OCI-LY3 (cell line): Measurements from ENCODE around the gene KCNQ1.

ENCODE experiments used
- H2AFZ ChIP-seq: fragments of 200-600, 300-600 bp; shearing (Covaris generic); 2 replicates; pipeline ENCODE4 v1.6.0; 2014; ENCODE audit warnings: antibody characterized with exemption, low read depth, low read length
- H3K27ac ChIP-seq: fragments of 200-600, 300-600 bp; sonication (generic); 2 replicates; pipeline ENCODE4 v1.5.1; 2014; ENCODE audit warnings: mild to moderate bottlenecking, low read length, moderate library complexity, mixed read lengths
- H3K27me3 ChIP-seq: fragments of 200-600, 300-600 bp; sonication (generic); 2 replicates; pipeline ENCODE4 v1.6.1; 2014; ENCODE audit warnings: low read depth, low read length, mixed read lengths
- H3K36me3 ChIP-seq: fragments of 200-600, 300-600 bp; sonication (generic); replicated peaks from 2 replicates; pipeline ENCODE3; 2014; ENCODE audit warnings: low read depth, low read length, mixed read lengths
- H3K4me1 ChIP-seq: fragments of 300-600, 200-600 bp; sonication (generic); 2 replicates; pipeline ENCODE4 v1.6.1; 2014; ENCODE audit warnings: low read length, mixed read lengths
- H3K4me2 ChIP-seq: fragments of 200-600, 300-600 bp; sonication (generic); 2 replicates; pipeline ENCODE4 v1.6.1; 2014; ENCODE audit warnings: low read length, mixed read lengths
- H3K4me3 ChIP-seq: fragments of 300-600, 200-600 bp; sonication (generic); 2 replicates; pipeline ENCODE4 v1.5.1; 2014; ENCODE audit warnings: antibody characterized with exemption, mild to moderate bottlenecking, low read length, moderate library complexity
- H3K79me2 ChIP-seq: fragments of 300-600, 200-600 bp; shearing (Covaris generic); 2 replicates; pipeline ENCODE4 v1.6.1; 2014; ENCODE audit warnings: mild to moderate bottlenecking, low read length, mixed read lengths
- H3K9ac ChIP-seq: fragments of 300-600, 200-600 bp; shearing (Covaris generic); 2 replicates; pipeline ENCODE4 v1.6.0; 2014; ENCODE audit warnings: mild to moderate bottlenecking, low read length, moderate library complexity
- H3K9me3 ChIP-seq: fragments of 200-600, 300-600 bp; shearing (Covaris generic); 2 replicates; pipeline ENCODE4 v1.6.1; 2014; ENCODE audit warnings: low read length, mixed read lengths; ENCODE audit not compliant: insufficient read depth
- H4K20me1 ChIP-seq: fragments of 200-600, 300-600 bp; sonication (generic); 2 replicates; pipeline ENCODE4 v1.6.1; 2016; ENCODE audit warnings: low read length, mixed read lengths; ENCODE audit not compliant: insufficient read depth
- EZH2phosphoT487 ChIP-seq: fragments of 200-600 bp; shearing (Covaris generic); IDR thresholded peaks from 2 replicates; pipeline ENCODE4 v1.6.1; 2018; ENCODE audit warnings: antibody characterized with exemption, mixed run types, low read depth
- TF ChIP-seq, protein P1 (sequence below): fragments of 200-600, 300-600 bp; sonication (generic); IDR thresholded peaks from 2 replicates; pipeline ENCODE4 v1.5.1; 2014; ENCODE audit warnings: antibody characterized with exemption, low read length, low read depth

Gene KCNQ1

GRCh38 chr11:2775083-2775625 lies 330.3 kb downstream of the KCNQ1 start:
- Histone ChIP-seq H3K4me2 (no peak overlapping the region), H3K9me3 (no peaks in the 10 kb centered on the region), H3K9ac (no peak overlapping the region), H3K27me3 (peaks cover 18% of the 10 kb centered on the region), H3K4me3 (no peak overlapping the region), H3K79me2 (no peaks in the 10 kb centered on the region), H3K36me3 (no peaks in the 10 kb centered on the region), H2AFZ (no peak overlapping the region), H4K20me1 (no peaks in the 10 kb centered on the region), H3K27ac (no peak overlapping the region), H3K4me1 (no peaks in the 10 kb centered on the region)
- TF ChIP-seq EZH2phosphoT487: no peak
- TF ChIP-seq, protein P1, sequence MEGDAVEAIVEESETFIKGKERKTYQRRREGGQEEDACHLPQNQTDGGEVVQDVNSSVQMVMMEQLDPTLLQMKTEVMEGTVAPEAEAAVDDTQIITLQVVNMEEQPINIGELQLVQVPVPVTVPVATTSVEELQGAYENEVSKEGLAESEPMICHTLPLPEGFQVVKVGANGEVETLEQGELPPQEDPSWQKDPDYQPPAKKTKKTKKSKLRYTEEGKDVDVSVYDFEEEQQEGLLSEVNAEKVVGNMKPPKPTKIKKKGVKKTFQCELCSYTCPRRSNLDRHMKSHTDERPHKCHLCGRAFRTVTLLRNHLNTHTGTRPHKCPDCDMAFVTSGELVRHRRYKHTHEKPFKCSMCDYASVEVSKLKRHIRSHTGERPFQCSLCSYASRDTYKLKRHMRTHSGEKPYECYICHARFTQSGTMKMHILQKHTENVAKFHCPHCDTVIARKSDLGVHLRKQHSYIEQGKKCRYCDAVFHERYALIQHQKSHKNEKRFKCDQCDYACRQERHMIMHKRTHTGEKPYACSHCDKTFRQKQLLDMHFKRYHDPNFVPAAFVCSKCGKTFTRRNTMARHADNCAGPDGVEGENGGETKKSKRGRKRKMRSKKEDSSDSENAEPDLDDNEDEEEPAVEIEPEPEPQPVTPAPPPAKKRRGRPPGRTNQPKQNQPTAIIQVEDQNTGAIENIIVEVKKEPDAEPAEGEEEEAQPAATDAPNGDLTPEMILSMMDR: no peak

- Histone ChIP-seq H4K20me1 (no peaks in the 10 kb centered on the region), H3K27ac (no peak overlapping the region), H3K4me1 (no peaks in the 10 kb centered on the region), H3K36me3 (no peaks in the 10 kb centered on the region), H3K4me2 (no peak overlapping the region), H2AFZ (no peak overlapping the region), H3K4me3 (no peak overlapping the region), H3K9ac (no peak overlapping the region), H3K9me3 (no peaks in the 10 kb centered on the region), H3K27me3 (peaks cover 18% of the 10 kb centered on the region), H3K79me2 (no peaks in the 10 kb centered on the region)
- no peak for TF ChIP-seq EZH2phosphoT487
- TF ChIP-seq, protein P1: no peak
These were observed 331.0 kb downstream of the KCNQ1 start for GRCh38 chr11:2775626-2776350.

GRCh38 chr11:2776351-2777061 lies 331.7 kb downstream of the KCNQ1 start:
- H2AFZ ChIP-seq: no peak overlapping the region
- H3K27me3 ChIP-seq: peaks cover 18% of the 10 kb centered on the region
- no peak overlapping the region for H3K9ac ChIP-seq
- no peak overlapping the region for H3K4me2 ChIP-seq
- no peak overlapping the region for H3K4me3 ChIP-seq
- H3K36me3 ChIP-seq: no peaks in the 10 kb centered on the region
- H4K20me1 ChIP-seq: no peaks in the 10 kb centered on the region
- no peaks in the 10 kb centered on the region for H3K9me3 ChIP-seq
- H3K4me1 ChIP-seq: no peaks in the 10 kb centered on the region
- H3K79me2 ChIP-seq: no peaks in the 10 kb centered on the region
- no peak overlapping the region for H3K27ac ChIP-seq
- TF ChIP-seq, protein P1: no peak
- no peak for TF ChIP-seq EZH2phosphoT487

- H3K27me3 ChIP-seq: peaks cover 14% of the 10 kb centered on the region
- no peaks in the 10 kb centered on the region for H3K36me3 ChIP-seq
- H3K4me1 ChIP-seq: no peaks in the 10 kb centered on the region
- no peak overlapping the region for H3K9ac ChIP-seq
- H3K27ac ChIP-seq: no peak overlapping the region
- no peaks in the 10 kb centered on the region for H4K20me1 ChIP-seq
- H3K9me3 ChIP-seq: no peaks in the 10 kb centered on the region
- H3K4me2 ChIP-seq: no peak overlapping the region
- TF ChIP-seq, protein P1: no peak
- TF ChIP-seq EZH2phosphoT487: no peak
- H3K4me3 ChIP-seq: no peak overlapping the region
- no peak overlapping the region for H2AFZ ChIP-seq
- no peaks in the 10 kb centered on the region for H3K79me2 ChIP-seq
These were observed 332.6 kb downstream of the KCNQ1 start for GRCh38 chr11:2777386-2777785.
